ENCODE results near the gene ANAPC4.

ANAPC4 gene

DNA sequence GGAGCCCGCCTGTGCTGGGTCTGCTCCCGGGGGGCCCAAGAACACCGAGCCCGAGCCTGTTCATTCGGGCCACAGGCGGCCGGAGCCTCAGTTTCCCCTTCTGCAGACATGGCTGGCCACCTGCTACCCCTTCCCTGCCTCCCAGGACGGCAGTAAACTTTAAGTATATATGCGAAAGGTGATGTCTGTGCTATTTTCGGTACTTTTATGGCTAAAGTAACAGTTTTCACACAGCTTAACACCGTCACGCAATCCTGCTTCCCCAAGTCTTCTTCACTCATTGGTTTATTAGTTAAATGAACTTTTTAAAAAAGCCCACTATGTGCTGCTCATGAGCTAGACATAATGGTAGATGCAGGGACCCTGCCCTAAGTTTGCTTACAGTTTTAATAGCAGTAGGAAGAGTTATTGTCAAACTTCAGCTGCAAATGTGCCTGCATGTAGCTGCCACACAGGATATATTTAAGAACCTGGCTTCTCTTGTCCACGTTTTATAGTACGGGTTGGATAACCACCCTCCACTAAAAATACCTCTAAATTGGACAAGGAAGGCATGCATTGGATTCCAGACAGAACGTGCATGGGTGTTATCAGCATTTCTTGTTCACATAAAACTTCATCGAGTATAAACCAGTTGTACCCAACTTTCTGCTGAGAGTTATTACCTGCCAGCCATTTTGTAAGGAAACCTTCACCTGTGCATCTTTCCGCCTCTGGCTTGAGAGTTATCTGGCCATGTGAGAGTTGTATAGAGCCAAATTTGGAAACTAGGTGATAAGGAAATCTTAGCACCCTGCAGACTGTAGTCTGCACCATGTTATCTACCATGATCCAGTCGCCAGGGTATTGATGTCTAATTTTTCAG lies 741 bp downstream of the ANAPC4 start:
- no peak for DNase-seq

DNA sequence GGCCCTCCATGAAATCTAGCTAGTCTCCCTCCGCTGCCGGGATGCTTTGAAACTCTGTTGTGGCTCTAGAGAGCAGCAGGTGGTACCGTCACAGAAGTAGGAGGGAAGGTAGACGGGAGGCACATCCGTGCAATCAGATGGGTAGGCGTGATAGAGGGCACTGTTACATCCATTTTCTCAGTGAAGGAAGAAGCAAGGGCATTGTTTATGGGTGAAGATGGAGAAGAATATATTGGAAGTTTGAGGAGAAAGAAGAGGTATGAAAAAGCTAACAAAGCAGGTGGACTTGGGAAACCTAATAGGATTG lies 1.3 kb downstream of the ANAPC4 start:
- no peak for DNase-seq

DNA sequence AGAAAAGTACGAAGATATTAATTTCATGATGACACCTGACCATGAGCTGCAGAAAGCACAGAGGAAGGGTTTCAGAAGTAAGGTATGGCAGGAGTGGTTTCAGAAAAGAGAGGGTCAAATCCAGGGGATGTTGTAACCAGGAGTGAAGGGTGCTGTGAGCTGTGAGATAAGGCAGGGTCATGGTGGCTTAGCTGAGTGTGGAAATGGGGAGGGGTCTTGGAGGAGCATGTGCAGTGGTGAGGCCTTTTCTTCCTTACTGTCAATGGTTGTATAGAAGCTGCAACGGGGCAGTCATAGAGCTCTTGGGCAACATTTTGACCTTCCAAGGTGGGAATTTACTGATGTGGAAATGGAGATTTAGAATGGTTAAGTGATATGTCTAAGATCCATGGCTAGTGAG lies 2.5 kb downstream of the ANAPC4 start:
- no peak for DNase-seq

DNA sequence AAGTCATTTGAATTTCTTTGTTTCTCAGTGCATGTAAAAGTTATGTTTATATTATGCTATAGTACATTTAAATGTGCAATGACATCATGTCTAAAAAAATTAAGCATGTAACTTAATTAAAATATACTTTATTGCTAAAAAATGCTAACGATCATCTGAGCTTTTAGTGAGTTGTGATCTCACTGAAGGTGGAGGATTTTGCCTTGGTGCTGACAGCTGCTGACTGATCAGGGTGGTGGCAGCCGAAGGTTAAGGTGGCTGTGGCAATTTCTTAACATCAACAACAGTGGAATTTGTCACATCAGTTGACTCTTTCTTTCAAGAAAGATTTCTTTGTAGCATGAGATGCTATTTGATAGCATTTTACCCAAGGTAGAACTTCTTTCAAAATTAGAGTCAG lies 6.6 kb downstream of the ANAPC4 start:
- no peak for DNase-seq

DNA sequence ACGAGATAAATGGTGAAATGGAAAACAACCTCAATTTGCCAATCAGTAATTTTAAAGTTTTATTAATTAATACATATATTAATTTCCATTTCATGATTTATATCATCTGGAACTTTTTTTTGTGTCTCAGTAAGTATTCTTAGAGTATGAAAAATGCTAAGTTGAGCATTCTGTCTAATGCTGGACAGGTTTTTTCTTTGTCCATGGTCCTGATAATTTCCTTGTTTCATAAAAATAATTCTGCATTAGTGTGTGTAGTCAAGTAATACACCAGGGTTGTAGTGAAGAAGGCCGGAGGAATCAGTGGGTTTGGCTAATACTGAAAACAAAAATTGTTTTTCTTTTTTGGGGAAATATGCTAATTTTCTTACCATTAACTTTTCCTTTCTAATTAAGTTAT lies 9.9 kb downstream of the ANAPC4 start:
- DNase-seq: no peak

DNA sequence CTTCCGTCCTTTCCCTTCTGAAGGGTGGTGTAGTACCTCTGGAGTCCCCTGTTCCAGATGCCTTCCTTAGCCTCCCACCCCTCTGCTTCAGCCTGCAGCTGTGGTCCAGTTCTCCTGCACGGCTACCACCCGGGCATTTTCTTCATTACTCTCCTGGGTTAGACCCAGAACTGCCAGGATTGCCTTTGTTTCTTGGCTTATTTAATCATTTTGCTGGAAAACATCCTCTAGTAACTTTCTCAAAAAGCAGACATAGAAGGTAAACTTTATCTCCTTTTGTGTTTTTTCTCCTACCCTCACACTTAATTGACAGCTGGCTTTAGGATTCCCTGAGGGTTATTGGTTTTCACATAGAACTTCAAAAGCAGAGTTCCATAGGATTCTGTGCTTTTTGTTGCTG lies 20.2 kb downstream of the ANAPC4 start:
- DNase-seq: no peak

DNA sequence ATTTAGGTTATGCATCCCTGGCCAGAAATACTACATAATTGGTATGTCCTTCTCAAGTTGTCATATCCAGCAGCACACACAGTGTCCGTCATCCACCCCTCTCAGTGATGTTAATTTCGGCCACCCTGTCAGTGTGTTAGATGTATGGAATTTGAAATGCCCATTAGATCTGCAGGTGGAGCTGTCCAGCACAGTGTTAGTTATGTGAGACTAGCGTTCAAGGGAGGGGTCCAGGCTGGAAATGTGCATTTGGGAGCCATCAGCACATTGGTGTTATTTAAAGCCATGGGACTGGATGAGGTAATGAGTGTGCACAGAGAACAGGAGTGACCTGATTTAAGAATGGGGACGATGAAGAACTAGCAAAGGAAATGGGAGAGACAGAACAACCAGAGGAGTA lies 22.4 kb downstream of the ANAPC4 start:
- DNase-seq: no peak

DNA sequence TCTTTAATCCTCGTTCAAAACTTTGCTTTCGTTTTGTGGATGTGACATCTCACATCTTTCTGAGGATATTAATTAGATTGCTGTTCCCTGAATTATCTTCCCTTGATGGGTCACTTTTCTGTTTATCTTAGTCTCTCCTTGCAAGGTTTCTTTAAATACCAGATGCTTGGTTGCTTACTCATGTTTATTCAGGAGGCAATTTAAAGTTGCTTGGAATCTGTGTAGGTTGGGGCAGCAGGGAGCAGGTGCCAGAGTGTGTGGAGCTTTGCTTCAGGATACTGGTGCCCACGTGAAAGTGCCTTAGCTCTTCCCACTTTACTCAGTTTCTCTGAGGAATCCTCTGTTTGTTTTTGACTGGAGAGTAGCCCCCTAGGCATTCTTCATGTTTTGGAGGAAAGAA lies 24.0 kb downstream of the ANAPC4 start:
- no peak for DNase-seq

DNA sequence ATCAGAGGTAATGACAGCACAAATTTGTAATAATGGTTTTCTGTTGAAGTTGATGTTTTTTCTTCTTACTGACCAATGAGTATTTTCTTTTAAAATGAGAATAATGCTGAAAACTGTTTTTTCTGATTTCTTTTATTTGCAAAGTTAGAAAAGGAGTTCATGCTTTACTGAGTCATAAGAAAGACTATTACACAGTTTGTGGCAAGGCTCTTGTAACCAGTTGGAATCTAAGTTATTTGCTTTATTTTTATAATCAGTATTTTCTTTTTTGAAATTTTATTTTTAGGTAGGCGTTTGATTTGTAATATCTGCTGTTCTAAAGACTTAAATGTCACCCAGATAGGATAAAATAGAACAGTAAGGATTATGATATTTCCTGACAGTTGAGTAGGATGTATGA lies 25.5 kb downstream of the ANAPC4 start:
- DNase-seq: no peak

DNA sequence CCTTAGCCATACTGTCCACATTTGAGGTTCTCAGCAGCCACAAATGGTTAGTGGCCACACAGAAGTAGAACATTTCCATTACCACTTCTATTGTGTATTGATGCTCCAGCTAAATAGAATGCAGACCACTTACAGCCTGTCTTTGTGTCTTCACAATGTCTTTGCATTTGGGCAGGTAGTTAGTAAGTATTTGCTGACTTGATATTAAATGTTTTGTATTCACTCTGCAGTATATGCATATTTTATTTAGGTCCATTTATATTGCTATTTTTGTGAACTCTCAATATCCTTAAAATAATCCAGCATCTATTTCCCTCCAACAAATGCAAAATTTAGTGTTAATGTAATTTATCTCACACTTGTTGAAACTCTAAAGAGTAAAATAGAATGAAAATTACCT lies 26.6 kb downstream of the ANAPC4 start:
- DNase-seq: no peak

DNA sequence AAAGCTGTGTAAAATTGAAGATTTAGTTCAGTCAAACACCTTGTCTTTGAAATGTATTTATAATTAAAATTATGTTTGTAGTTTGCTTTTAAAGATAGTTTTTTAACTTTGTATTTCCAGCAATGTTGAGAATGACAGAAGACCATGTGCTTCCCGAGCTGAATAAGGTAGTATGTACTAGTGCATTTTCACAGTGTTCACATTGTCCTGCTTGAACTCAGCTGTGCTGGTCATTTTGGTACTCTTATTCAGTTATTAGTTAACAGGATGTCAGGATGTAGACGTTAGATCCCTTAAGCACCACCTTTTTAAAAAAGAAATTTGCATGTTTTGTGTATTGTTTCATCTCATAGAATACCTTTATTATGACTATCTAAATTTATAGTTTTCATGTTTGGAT lies 28.4 kb downstream of the ANAPC4 start:
- DNase-seq: no peak

DNA sequence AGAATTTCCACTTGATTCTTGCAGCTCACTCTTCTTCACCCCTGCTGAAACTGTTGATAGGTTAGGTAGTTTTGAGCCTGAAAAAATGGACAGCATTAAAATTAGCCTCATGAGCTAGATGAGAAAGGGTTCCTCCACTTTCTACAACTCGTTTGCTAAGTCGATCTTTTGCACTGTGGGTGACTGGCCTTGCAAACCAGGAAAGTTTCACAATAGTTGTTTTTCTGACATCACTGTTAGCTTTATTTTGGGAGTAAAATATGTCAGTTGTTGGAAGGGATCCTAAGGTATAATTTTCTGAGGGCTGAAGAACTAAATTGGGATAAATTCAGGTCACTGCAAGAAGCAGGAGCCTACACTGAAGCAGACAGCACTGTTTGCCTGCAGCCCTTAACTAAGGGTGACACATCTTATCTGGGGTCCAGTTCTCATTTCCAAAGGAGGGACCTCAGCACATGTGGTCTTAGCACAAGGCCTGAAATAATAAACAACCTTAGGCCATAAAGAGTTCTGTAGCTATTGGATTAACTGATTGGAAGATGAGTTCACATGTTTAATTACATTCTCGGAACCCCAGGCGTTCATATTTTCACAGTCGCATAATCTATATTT lies 29.1 kb downstream of the ANAPC4 start:
- DNase-seq: no peak

DNA sequence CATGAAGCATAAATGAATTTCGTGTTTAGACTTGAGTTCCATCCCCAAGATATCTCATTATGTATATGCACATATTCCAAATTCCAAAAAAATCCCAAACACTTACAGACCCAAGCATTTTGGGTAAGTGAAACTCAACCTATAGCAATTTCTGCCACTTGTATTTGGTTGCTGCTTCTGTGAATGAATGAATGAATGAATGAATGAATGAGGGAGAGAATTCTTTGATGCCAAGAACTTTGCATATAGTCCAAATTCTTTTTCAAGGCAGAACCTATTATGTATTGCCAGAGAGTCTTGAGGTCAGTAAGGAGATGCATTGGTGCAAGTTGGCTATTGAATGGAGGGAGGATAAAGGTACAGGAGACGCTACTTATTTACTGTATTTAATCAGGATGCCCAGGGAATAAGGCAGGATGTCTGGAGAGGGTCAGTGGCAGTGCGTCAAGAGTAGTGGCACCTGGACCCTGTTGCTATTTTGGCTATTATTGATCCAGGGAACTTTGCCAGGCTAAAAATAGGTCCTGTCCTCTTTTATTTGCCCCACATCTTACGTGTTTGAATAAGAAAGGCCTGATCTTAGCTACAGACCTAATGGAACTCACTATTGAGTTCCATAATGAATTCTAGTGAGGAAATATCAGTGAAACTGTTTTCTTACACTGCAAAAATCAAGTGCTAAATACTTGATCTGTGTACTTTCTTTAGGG lies 33.9 kb downstream of the ANAPC4 start:
- no peak for DNase-seq

DNA sequence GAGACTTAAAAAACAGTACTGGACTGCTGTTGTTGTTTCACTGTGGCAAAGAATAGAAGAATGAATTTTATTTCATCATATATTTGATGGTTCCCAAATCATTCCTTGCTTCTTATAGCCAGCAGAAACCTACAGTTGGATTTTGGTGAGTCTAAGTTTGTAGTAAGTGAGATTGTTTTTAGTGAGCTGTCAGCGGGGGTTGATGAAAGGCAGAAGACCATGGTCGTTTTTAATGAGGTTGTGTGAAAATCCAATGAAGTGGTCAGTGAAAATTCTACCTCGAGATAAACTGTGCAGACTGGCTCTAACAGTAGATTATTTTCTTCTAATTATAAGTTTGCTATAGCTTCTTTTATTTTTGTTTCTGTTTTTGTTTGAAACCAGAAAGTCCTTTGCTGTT lies 36.2 kb downstream of the ANAPC4 start:
- no peak for DNase-seq

DNA sequence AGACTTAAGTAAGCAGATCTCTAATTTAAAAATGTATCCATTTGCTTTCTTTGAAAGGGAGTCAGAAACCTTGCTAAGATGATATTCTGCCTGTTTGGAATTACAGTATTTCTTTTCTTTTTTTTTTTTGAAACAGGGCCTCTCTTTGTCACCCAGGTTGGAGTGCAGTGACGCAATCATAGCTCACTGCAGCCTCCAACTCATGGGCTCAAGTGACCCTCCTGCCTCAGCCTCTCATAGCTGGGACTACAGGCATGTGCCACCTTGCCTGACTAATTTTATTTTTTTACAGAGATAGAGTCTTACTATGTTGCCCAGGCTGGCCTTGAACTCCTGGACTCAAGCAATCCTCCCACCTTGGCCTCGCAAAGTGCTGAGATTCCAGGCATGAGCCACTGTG lies 40.0 kb downstream of the ANAPC4 start:
- no peak for DNase-seq

DNA sequence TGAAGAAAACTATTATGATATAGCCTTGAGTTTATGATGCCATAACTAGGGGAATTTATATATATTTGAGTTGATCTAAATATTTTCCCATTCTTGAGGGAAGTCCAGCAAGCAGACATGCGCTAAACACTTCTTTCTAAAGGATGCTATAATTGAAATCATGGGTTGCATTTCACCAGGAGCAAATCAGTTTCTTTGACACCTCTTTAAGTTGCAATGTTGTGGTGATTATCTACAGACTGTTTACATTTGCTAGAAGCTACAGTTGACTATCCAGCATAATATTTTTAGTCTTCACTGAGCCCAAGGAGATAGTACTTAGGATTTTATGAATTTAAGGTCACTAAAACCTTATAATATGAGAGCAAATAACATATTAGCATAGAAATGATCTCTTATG lies 43.9 kb downstream of the ANAPC4 start:
- no peak for DNase-seq

DNA sequence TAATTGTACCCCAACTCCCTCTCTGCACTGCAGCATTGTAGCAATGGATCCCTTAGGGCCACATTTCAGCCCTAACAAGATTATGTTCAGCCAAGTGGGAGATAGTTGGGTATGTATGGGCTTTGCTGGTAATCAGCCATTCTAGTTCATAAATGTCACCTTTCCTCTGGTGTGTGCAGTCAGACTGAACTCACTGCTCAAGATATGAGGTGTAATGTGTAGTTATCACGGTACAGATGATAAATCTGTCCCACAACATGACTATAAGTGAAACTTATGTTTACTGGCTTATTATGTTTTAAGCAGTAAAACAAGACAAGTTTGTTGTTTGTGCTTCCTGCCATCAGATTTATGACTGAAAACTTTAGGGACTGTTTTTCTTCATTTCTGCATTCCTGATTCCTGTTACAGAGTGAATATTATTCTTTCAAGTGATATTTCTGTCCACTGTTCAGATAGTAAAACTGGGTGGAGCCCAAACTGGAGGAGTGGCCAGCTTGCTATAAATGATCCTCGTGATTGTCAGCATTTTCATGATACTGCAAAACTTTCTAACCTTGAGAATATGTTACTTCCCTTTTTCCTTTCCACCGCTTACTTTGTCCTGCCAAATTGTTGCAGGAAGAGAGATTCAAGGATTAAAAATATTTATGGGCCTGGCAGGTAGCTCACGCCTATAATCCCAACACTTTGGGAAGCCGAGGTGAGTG lies 44.9 kb downstream of the ANAPC4 start:
- no peak for DNase-seq

DNA sequence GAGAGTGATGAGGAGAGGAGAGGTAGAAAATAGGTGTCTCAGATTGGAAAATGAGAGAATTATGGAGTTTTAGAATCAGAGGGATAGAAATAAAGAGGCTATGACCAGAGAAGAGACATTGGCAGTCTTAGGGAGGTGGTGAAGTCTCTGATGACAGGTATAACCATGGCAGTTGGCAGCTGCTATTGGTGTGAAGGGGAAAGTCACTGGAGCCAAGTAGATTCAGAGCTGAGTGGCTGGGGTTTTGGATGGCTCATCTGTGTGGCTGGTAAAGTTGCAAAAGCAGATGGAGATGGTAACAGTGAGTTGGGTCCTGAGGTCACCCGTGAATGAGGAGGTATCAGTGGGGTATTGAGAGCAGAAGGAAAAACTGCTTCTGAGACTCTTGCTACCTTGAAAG lies 46.5 kb downstream of the ANAPC4 start:
- DNase-seq: no peak

DNA sequence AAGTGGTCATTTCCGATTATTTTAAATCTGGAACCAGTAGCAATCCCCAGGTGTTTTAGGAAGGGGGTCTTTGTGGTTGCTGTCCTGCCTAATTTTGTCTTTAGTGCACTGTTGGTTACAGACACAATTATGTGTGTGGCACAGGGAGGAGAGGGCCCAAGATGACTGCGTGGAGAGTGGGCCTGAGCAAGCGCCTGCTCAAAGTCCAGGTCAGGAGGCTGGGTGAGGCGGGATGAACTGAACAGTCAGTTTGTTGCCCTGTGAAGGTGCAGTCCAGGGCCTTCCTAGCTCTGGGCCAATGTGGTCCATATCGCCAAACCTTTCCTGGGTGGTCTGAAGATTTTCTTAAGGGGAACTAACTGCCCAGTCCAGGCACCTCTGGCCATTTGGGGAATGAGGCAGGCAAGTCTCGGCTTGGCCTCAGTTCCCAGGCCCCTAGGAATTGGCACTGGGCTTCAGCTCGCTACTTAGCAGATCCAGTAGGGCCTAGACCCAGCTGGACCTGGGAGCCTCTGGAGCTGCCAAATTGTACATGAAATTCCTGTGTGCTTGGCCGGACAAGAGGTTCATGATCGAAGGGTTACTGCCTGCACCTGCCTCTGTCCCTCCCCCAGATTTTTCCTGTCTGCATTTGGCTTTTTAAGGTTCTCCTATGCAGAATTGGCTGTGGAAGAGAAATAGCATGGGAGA lies 47.6 kb downstream of the ANAPC4 start:
- no peak for DNase-seq

DNA sequence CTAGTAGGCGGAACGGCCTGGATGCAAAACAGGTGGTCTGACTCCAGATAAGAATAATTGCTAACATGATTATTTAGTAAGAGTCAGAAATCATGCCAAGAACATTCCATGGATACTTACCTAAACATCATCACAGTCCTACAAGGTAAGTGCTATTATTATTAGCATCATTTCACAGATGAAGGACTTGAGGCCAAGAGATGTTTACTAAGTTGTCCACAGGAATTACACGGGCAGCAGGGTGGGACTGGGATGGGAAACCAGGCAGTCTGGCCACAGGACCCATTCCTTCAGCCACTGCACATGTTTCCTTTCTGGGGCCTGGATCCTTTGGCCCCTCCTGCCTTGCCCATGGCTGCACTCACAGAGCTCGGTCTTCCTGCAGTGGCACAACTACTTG lies 48.3 kb downstream of the ANAPC4 start:
- DNase-seq: no peak

DNA sequence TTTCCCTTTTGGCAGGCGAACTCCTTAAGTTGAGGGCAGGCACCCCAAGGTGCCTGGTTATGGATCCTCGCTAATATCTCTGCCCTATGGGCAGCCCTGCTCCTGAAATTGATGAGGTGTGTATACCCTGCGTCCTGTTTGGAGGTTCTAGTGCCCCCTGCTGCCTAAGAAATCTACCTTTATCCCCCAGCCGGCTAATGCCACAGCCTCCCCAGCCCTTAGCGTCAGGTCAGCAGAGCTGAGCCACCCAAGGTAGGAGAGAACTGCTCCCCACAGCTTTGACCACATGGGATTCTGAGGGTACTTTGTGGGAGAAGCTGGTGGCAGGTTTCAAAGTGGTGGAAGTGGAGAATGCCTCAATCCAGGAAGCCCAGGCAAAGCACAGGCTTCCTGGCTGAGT lies 50.8 kb downstream of the ANAPC4 start:
- DNase-seq: no peak

DNA sequence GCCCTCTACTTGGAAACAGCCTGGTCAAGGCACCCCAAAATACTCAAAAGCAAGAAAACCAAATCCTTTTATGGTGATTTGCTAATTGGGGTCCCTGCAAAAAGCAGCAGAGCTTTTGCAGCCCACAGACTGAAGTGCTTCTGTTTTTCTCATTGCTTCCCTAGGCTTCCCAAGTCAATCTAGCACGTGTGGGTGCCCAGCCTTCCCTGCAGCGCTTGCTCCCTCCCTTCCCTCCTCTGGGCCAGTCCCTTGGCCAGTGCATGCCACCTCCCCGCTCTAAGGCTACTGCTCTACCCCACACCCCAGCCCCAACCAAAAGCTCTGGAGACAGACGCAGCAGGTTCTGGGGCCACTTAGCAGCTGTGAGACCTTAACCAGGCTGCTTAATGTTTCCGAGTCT lies 53.6 kb downstream of the ANAPC4 start:
- DNase-seq: no peak

Measured in GDM1 (cell line).